PFSK-1 (cell line): ENCODE measurements around the gene FAM24B.

ENCODE experiments used
- FOXP2 ChIP-seq: optimal IDR thresholded peaks from 2 replicates; pipeline ENCODE3; 2011; ENCODE audit warnings: borderline replicate concordance, control low read depth, inconsistent platforms; ENCODE audit not compliant: insufficient read depth; ENCODE audit errors: extremely low read length, extremely low read depth
- POLR2AphosphoS5 ChIP-seq: IDR thresholded peaks from 2 replicates; pipeline ENCODE4 v1.6.1; 2012; ENCODE audit warnings: low read depth, mild to moderate bottlenecking, control low read depth, low read length, moderate library complexity

- TF ChIP-seq POLR2AphosphoS5 = no peak
- TF ChIP-seq FOXP2 = no peak
Measured at GRCh38 chr10:122864194-122864592, 15.2 kb downstream of the FAM24B start.
